ENCODE results near the gene SCAMP4.

The SCAMP4 gene

DNA sequence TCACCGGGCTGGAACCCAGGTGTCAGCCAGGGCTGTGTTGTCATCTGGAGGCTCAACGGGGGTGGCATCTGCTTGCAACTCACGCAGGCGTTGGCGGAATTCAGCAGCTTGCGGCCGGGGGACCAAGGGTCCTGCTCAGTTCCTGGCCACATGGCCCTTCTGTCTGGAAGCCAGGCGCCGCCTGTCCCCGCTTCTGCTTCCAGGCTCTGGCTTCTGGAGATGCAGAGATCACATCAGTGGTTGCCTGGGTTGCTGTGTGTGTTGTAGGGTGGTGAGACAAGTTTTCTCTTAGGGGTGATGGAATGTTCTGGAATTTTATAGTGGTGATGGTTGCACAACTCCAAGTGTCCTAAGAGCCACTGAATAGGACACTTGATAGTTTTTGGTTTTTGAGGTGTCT is 5.0 kb downstream of the SCAMP4 start:
- no peak overlapping the region; the same call in 1 of the 2 replicates for H3K9ac ChIP-seq (ENCODE audit: low read depth, low read length)
- peaks cover 9% of the 10 kb centered on the region for H3K36me3 ChIP-seq (ENCODE audit: insufficient read depth, low read depth, low read length)
- no peaks in the 10 kb centered on the region for H3K4me1 ChIP-seq (ENCODE audit: insufficient read depth, low read length)
- H3K27ac ChIP-seq (ENCODE audit: low read length): no peak overlapping the region
- no peaks in the 10 kb centered on the region for H3K9me3 ChIP-seq (ENCODE audit: insufficient read depth, low read depth, low read length)
- no peaks in the 10 kb centered on the region for H3K27me3 ChIP-seq (ENCODE audit: insufficient read depth, low read length)
- H3K4me3 ChIP-seq (ENCODE audit: low read length): no peak overlapping the region

DNA sequence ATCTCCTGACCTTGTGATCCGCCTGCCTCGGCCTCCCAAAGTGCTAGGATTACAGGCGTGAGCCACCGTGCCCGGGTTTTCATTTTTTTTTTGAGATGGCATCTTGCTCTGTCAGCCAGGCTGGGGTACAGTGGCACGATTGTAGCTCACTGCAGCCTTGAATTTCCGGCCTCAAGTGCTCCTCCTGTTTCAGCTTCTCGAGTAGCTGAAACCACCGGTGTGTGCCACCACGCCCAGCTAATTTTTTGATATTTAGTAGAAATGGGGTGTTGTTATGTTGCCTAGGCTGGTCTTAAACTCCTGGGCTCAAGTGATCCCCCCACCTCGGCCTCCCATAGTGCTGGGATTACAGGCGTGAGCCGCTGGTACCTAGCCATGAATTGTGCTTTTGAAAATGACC is 5.9 kb downstream of the SCAMP4 start:
- Histone ChIP-seq H3K27me3 (ENCODE audit: insufficient read depth, low read length) (no peaks in the 10 kb centered on the region), H3K9me3 (ENCODE audit: insufficient read depth, low read depth, low read length) (no peaks in the 10 kb centered on the region), H3K36me3 (ENCODE audit: insufficient read depth, low read depth, low read length) (peaks cover 9% of the 10 kb centered on the region), H3K4me3 (ENCODE audit: low read length) (no peak overlapping the region), H3K4me1 (ENCODE audit: insufficient read depth, low read length) (no peaks in the 10 kb centered on the region), H3K27ac (ENCODE audit: low read length) (no peak overlapping the region), H3K9ac (ENCODE audit: low read depth, low read length) (no peak overlapping the region)

DNA sequence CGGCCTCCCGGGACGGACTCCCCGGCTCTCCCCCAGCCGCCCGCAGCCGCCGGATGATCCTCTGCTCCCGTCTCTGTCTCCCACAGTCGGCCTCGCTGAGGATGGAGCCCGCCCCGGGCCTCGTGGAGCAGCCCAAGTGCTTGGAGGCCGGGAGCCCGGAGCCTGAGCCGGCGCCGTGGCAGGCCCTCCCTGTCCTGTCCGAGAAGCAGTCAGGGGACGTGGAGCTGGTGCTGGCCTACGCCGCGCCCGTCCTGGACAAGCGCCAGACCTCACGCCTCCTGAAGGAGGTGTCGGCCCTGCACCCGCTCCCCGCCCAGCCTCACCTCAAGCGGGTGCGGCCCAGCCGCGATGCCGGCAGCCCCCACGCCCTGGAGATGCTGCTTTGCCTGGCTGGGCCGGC is 6.8 kb downstream of the SCAMP4 start:
- Histone ChIP-seq H3K4me1 (ENCODE audit: insufficient read depth, low read length) (no peaks in the 10 kb centered on the region), H3K27me3 (ENCODE audit: insufficient read depth, low read length) (no peaks in the 10 kb centered on the region), H3K9me3 (ENCODE audit: insufficient read depth, low read depth, low read length) (no peaks in the 10 kb centered on the region), H3K36me3 (ENCODE audit: insufficient read depth, low read depth, low read length) (peaks cover 14% of the 10 kb centered on the region), H3K9ac (ENCODE audit: low read depth, low read length) (no peak overlapping the region), H3K27ac (ENCODE audit: low read length) (no peak overlapping the region), H3K4me3 (ENCODE audit: low read length) (no peak overlapping the region)

DNA sequence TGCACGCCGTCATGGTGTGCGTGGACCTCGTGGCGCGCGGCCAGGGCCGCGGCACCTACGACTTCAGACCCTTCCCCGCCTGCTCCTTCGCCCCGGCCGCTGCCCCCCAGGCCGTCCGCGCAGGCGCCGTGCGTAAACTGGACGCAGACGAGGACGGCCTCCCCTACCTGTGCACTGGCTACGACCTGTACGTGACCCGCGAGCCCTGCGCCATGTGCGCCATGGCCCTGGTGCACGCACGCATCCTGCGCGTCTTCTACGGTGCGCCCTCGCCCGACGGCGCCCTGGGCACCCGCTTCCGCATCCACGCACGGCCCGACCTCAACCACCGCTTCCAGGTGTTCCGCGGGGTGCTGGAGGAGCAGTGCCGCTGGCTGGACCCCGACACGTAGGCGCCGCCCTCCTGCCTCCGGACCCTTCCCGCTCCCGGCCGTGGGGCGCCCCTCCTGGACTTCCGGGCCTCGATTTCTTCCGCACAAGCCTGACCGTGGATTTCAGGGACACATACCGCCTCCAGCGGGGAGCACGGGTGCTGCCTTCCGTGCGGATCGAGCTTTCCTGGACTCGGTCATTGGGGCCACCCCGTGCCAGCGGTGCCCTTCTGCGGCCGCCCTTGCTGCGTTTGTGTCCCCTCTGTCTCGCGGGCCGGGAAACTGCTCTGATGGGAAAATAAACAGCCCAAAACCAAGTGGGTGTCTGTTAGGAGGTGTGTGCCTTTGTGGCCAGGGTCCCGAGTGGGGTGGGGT is 7.7 kb downstream of the SCAMP4 start:
- Histone ChIP-seq H3K27ac (ENCODE audit: low read length) (no peak overlapping the region), H3K4me1 (ENCODE audit: insufficient read depth, low read length) (no peaks in the 10 kb centered on the region), H3K36me3 (ENCODE audit: insufficient read depth, low read depth, low read length) (peaks cover 20% of the 10 kb centered on the region), H3K9me3 (ENCODE audit: insufficient read depth, low read depth, low read length) (no peaks in the 10 kb centered on the region), H3K27me3 (ENCODE audit: insufficient read depth, low read length) (no peaks in the 10 kb centered on the region), H3K4me3 (ENCODE audit: low read length) (no peak overlapping the region), H3K9ac (ENCODE audit: low read depth, low read length) (no peak overlapping the region)

DNA sequence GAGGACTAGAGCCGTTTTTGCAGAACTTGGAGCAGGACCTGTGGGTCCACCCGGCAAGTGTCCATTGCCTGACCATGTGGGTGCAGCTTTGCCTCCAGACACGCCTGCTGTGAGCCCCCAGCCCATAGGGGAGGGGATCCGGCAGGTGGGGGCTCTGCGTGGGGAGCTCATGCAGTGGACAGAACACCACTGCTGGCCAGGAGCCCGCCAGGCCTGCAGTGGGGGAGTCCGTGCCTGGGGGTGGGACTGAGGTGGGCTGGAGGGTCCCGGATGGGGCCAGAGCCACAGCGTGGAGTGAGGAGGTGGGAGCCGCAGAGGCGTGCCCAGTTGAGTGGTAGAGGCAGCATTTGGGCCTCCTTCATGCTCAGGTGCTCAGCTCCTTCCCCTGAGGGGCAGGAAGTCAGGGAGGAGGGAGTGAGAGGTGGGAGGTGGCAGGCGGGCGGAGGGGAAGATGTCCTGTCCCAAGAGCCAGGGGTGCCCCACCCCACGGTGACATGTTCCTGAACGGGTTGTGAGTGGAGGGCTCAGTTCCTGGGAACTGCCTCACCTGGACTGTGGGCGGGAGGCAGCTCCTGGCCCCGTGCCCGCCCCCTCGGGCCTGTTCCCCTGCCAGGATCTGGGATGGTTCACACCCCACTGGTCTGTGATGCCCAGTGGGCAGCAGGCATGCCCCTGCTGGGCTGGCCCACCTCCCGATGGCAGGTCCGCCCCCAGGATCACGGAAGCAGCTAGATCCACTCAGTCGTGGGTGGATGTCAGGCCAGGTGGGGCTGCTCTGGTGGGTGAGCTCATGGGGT is 8.8 kb downstream of the SCAMP4 start:
- H3K36me3 ChIP-seq (ENCODE audit: insufficient read depth, low read depth, low read length): peaks cover 30% of the 10 kb centered on the region
- H3K27me3 ChIP-seq (ENCODE audit: insufficient read depth, low read length): no peaks in the 10 kb centered on the region
- H3K9me3 ChIP-seq (ENCODE audit: insufficient read depth, low read depth, low read length): no peaks in the 10 kb centered on the region
- H3K4me1 ChIP-seq (ENCODE audit: insufficient read depth, low read length): no peaks in the 10 kb centered on the region
- no peak overlapping the region for H3K27ac ChIP-seq (ENCODE audit: low read length)
- H3K9ac ChIP-seq (ENCODE audit: low read depth, low read length): no peak overlapping the region
- H3K4me3 ChIP-seq (ENCODE audit: low read length): no peak overlapping the region

DNA sequence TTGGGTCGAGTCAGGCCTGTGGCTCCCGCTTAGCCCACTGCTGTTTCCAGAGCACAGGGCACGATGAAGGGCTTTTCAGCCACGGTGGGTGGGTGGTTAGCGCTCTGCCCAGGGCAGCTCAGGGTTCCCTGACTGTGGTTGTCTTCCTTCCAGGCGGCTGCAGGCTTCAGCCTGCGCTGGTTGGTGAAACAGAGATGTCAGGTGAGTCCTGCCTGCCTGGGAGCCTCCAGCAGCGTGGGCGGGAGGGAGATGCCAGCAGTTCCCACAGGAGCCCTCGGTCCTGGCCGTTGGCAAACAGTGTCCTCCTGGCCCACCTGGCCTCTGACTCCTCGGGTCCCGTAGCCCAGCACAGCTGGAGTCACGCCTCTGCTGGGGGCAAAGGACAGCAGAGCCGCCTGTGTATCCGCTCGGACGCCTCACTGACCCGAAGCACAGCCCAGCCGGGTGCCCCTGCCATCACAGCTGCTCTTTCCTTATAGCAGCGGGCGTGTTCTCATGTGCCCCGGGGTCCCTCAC is 9.7 kb downstream of the SCAMP4 start:
- no peak overlapping the region for H3K4me3 ChIP-seq (ENCODE audit: low read length)

DNA sequence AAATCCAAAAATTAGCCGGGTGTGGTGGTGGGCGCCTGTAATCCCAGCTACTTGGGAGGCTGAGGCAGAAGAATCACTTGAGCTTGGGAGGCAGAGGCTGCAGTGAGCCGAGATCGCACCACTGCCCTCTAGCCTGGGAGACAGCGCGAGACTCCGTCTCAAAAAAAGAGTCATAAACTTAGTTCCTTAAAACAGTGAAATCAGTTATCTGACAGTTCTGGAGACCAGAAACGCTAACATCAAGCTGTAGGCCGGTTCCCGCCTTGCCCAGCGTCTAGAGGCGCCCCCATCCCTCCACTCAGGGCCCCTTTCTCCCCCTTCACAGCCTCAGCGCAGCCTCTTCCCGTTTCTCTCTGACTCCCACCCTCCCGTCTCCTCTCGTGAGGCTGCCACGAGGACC is 11.9 kb downstream of the SCAMP4 start:
- H3K27me3 ChIP-seq (ENCODE audit: insufficient read depth, low read length): no peaks in the 10 kb centered on the region
- H3K36me3 ChIP-seq (ENCODE audit: insufficient read depth, low read depth, low read length): peaks cover 58% of the 10 kb centered on the region
- H3K27ac ChIP-seq (ENCODE audit: low read length): no peak overlapping the region
- no peak overlapping the region for H3K4me3 ChIP-seq (ENCODE audit: low read length)
- no peak overlapping the region for H3K9ac ChIP-seq (ENCODE audit: low read depth, low read length)
- no peaks in the 10 kb centered on the region for H3K9me3 ChIP-seq (ENCODE audit: insufficient read depth, low read depth, low read length)
- H3K4me1 ChIP-seq (ENCODE audit: insufficient read depth, low read length): no peaks in the 10 kb centered on the region

More for the DNA sequence above, 9.7 kb downstream of the SCAMP4 start:
- H3K9me3 ChIP-seq (ENCODE audit: insufficient read depth, low read depth, low read length): no peaks in the 10 kb centered on the region
- peaks cover 35% of the 10 kb centered on the region for H3K36me3 ChIP-seq (ENCODE audit: insufficient read depth, low read depth, low read length)
- H3K27me3 ChIP-seq (ENCODE audit: insufficient read depth, low read length): no peaks in the 10 kb centered on the region
- no peak overlapping the region for H3K9ac ChIP-seq (ENCODE audit: low read depth, low read length)
- no peak overlapping the region for H3K27ac ChIP-seq (ENCODE audit: low read length)
- H3K4me1 ChIP-seq (ENCODE audit: insufficient read depth, low read length): no peaks in the 10 kb centered on the region

DNA sequence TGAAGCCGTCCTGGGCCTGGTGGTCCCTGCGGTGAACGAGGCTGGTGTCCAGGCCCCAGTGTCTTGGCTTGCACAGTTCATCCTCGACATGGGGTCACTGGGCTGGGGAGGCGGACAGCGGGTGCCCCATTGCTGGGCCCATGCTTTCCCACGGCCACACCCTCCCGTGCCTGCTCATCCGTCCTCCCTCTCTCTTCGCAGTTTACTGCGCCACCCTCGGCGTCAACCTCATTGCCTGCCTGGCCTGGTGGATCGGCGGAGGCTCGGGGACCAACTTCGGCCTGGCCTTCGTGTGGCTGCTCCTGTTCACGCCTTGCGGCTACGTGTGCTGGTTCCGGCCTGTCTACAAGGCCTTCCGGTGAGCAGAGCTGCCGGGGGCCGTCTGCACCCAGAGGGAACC is 12.7 kb downstream of the SCAMP4 start:
- Histone ChIP-seq H3K27ac (ENCODE audit: low read length) (no peak overlapping the region), H3K4me3 (ENCODE audit: low read length) (no peak overlapping the region), H3K27me3 (ENCODE audit: insufficient read depth, low read length) (no peaks in the 10 kb centered on the region), H3K9ac (ENCODE audit: low read depth, low read length) (no peak overlapping the region), H3K36me3 (ENCODE audit: insufficient read depth, low read depth, low read length) (peaks cover 63% of the 10 kb centered on the region), H3K9me3 (ENCODE audit: insufficient read depth, low read depth, low read length) (no peaks in the 10 kb centered on the region), H3K4me1 (ENCODE audit: insufficient read depth, low read length) (no peaks in the 10 kb centered on the region)

DNA sequence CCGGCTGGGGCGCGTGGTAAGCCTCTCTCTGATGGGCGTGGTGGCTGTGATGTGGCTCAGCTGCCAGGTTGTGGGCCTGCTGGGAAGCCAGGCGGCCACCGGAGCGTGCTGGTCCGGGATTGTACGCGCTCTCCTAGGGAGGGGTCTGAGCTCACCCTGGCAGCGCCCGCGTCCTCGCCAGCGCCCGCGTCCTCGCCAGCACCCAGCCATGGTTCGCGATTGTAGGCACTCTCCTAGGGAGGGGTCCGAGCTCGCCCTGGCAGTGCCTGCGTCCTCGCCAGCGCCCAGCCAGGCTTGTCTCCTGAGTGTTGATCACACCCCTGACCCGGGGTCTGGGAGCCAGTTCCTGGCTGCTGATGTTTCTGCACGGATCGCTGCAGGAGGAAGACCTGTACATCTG is 13.8 kb downstream of the SCAMP4 start:
- H3K27me3 ChIP-seq (ENCODE audit: insufficient read depth, low read length): no peaks in the 10 kb centered on the region
- H3K4me3 ChIP-seq (ENCODE audit: low read length): no peak overlapping the region
- no peak overlapping the region for H3K27ac ChIP-seq (ENCODE audit: low read length)
- no peaks in the 10 kb centered on the region for H3K4me1 ChIP-seq (ENCODE audit: insufficient read depth, low read length)
- H3K9me3 ChIP-seq (ENCODE audit: insufficient read depth, low read depth, low read length): no peaks in the 10 kb centered on the region
- no peak overlapping the region for H3K9ac ChIP-seq (ENCODE audit: low read depth, low read length)
- peaks cover 62% of the 10 kb centered on the region for H3K36me3 ChIP-seq (ENCODE audit: insufficient read depth, low read depth, low read length)

DNA sequence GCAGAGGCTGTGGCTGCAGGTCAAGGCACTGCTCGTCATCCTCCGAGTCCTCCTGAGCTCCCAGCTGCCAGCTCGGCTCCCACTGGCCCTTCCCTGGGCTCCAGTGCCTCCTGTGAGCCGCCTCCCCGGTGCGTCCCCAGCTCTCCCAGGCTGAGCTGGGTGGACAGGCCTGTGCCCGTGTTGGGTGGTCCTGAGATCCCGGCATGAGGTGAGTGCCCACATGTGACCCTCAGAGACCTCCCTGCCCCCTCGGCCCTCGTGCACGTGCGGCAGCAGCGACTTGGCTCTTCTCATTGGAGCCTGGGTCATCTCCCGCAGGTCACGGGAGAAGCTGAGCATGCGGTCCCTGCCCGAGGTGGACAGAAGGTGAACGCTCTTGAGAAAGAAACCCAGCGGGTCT is 15.4 kb downstream of the SCAMP4 start:
- H3K4me1 ChIP-seq (ENCODE audit: insufficient read depth, low read length): no peaks in the 10 kb centered on the region
- no peak overlapping the region for H3K9ac ChIP-seq (ENCODE audit: low read depth, low read length)
- H3K27ac ChIP-seq (ENCODE audit: low read length): no peak overlapping the region
- H3K4me3 ChIP-seq (ENCODE audit: low read length): no peak overlapping the region
- no peaks in the 10 kb centered on the region for H3K27me3 ChIP-seq (ENCODE audit: insufficient read depth, low read length)
- H3K36me3 ChIP-seq (ENCODE audit: insufficient read depth, low read depth, low read length): peaks cover 59% of the 10 kb centered on the region
- H3K9me3 ChIP-seq (ENCODE audit: insufficient read depth, low read depth, low read length): no peaks in the 10 kb centered on the region

DNA sequence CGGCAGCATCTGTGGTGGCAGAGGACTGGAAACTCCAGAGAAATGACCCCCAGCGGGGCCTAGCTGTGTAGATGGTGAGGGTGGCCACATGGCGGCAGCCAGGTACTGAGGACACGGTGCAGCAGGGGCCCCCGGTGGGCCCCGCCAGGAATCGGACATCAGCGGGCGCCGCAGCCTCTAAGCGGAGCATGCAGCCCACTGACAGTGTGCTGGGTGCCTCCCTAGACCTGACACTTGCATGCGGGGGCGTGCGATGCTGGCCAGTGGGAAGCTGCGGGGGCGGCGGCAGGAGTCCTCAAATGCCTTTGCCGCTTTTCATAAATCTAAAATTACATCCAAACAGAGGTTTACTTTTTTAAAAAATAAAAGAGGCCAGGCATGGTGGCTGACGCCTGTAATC is 16.1 kb downstream of the SCAMP4 start:
- Histone ChIP-seq H3K4me3 (ENCODE audit: low read length) (no peak overlapping the region), H3K9me3 (ENCODE audit: insufficient read depth, low read depth, low read length) (no peaks in the 10 kb centered on the region), H3K36me3 (ENCODE audit: insufficient read depth, low read depth, low read length) (peaks cover 58% of the 10 kb centered on the region), H3K27me3 (ENCODE audit: insufficient read depth, low read length) (no peaks in the 10 kb centered on the region), H3K27ac (ENCODE audit: low read length) (no peak overlapping the region), H3K9ac (ENCODE audit: low read depth, low read length) (no peak overlapping the region), H3K4me1 (ENCODE audit: insufficient read depth, low read length) (no peaks in the 10 kb centered on the region)

DNA sequence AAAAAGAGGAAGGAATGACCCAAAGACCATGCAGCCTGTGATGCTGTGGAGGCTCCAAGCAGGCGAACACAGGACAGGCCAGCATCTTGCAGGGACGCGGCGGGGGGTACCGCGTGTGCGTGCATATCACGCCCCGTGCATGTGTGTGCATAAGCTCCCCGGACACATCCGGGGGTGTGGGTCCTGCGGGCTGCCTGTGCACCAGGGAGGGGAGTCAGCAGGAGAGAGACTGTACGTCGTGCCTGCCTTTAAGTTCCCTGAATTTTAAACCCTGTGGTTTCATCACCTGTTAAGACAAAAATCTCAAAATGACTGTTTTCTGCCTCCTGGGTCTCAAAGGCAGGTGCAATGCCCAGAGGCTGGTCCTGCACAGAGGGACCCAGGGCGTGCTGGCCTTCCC is 16.6 kb downstream of the SCAMP4 start:
- Histone ChIP-seq H3K4me1 (ENCODE audit: insufficient read depth, low read length) (no peaks in the 10 kb centered on the region), H3K9ac (ENCODE audit: low read depth, low read length) (no peak overlapping the region), H3K27me3 (ENCODE audit: insufficient read depth, low read length) (no peaks in the 10 kb centered on the region), H3K9me3 (ENCODE audit: insufficient read depth, low read depth, low read length) (no peaks in the 10 kb centered on the region), H3K4me3 (ENCODE audit: low read length) (no peak overlapping the region), H3K36me3 (ENCODE audit: insufficient read depth, low read depth, low read length) (peaks cover 53% of the 10 kb centered on the region), H3K27ac (ENCODE audit: low read length) (no peak overlapping the region)
